ENCODE measurements around the gene KCNJ15.

DNA sequence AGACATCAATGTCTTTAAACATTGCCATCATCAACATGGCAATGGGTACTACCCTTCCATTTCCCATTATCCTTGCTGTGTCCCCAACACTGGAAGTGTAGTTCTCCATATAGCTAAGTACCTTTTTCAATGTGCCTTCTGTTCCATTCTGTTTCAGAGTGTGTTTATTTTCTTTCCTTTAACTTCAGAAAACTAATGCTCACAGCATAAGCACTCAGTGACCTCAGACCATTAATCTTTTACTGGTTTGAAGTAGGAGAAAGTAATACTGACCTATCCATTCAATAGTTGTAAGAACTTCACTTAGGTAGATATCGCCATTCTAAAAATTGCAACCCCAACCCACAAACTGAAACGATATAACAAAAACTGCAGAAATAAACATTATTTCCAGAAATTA lies 37.8 kb downstream of the KCNJ15 start:
- no peak for TF ChIP-seq CTCF (IDR thresholded peaks at IDR 0.05)
- no peak for TF ChIP-seq POLR2A (IDR thresholded peaks at IDR 0.05)

Data from Peyer's patch (tissue), 4 donors.